ENCODE data around the gene DDAH2.
A peak's percentile ranks its signal among the peaks of the same experiment; 100 is the strongest.

The DDAH2 gene

DNA sequence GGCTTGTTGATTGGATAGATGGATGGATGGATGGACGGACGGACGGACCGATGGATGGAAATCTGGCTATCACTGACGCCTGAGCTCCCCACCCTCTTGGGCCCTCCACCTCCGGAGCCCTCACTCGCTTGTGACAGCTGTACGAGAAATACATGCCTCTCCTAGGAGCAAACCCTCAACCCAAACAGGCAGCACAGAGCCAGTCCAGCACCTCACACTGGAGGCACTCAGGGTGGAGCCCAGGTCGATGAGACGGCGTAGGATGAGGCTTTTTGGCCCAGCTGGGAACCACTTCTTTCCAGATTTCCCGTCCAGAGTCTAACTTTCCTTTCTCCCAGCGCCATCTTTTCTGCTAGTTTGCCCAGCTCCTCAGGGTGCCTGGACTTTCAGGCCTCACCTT, 45.5 kb downstream of the DDAH2 start:
- H3K27ac ChIP-seq: no peak overlapping the region
- DNase-seq: no peak
- intact Hi-C loops (cut with DNase I; ENCODE audit: low total_unique reads): no loop called here

DNA sequence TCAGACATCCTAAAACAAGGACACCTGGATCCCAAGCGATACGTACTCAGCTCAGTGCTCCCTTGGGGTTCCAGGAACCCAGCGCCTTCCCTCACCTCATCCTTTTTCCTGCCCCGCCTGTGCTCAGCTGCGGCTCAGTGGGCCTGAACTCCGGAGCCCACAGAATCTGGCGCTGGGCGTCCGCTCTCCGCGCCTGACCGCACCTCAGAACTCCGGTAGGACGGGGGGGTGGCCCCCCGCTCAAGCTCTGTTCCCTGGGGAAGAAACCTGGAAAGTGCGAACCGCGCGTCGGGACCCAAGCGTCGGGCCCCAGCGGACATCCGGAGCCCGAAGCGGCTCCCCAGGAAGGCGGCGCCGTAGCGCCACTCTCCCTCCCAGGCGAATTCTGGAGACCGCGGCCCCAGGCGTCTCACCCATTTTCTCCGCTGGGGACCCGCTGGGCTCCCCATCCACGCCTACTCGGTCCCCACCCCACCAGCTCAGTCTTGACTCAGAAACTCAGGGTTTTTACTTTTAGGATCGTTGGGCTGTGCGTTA, 47.9 kb downstream of the DDAH2 start:
- intact Hi-C loops (cut with DNase I; ENCODE audit: low total_unique reads): no loop called here
- H3K36me3 ChIP-seq: peaks cover 0 to 23% (median 3%) of the 10 kb centered on the region in 3 donors
- TF ChIP-seq, protein P1, sequence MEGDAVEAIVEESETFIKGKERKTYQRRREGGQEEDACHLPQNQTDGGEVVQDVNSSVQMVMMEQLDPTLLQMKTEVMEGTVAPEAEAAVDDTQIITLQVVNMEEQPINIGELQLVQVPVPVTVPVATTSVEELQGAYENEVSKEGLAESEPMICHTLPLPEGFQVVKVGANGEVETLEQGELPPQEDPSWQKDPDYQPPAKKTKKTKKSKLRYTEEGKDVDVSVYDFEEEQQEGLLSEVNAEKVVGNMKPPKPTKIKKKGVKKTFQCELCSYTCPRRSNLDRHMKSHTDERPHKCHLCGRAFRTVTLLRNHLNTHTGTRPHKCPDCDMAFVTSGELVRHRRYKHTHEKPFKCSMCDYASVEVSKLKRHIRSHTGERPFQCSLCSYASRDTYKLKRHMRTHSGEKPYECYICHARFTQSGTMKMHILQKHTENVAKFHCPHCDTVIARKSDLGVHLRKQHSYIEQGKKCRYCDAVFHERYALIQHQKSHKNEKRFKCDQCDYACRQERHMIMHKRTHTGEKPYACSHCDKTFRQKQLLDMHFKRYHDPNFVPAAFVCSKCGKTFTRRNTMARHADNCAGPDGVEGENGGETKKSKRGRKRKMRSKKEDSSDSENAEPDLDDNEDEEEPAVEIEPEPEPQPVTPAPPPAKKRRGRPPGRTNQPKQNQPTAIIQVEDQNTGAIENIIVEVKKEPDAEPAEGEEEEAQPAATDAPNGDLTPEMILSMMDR (IDR thresholded peaks at IDR 0.05): peak in 1 of 2 experiments; percentile 11
- DNase-seq: peak in 1 of 2 donors; percentile 76
- H3K4me3 ChIP-seq: peak overlapping the region; percentile 49 to 64
- H3K9me3 ChIP-seq: no peaks in the 10 kb centered on the region
- peaks cover 0 to 23% (median 12%) of the 10 kb centered on the region in 4 donors for H3K4me1 ChIP-seq
- H3K27ac ChIP-seq: peak overlapping the region; percentile 62 to 65
- H3K27me3 ChIP-seq: no peaks in the 10 kb centered on the region

More for the DNA sequence above, 45.5 kb downstream of the DDAH2 start:
- TF ChIP-seq, protein P1 (IDR thresholded peaks at IDR 0.05): no peak
- Histone ChIP-seq H3K4me1 (peaks cover 0 to 23% (median 12%) of the 10 kb centered on the region in 4 donors), H3K4me3 (no peak overlapping the region), H3K9me3 (no peaks in the 10 kb centered on the region), H3K27me3 (no peaks in the 10 kb centered on the region), H3K36me3 (peaks cover 20 to 46% (median 22%) of the 10 kb centered on the region in 3 donors)

DNA sequence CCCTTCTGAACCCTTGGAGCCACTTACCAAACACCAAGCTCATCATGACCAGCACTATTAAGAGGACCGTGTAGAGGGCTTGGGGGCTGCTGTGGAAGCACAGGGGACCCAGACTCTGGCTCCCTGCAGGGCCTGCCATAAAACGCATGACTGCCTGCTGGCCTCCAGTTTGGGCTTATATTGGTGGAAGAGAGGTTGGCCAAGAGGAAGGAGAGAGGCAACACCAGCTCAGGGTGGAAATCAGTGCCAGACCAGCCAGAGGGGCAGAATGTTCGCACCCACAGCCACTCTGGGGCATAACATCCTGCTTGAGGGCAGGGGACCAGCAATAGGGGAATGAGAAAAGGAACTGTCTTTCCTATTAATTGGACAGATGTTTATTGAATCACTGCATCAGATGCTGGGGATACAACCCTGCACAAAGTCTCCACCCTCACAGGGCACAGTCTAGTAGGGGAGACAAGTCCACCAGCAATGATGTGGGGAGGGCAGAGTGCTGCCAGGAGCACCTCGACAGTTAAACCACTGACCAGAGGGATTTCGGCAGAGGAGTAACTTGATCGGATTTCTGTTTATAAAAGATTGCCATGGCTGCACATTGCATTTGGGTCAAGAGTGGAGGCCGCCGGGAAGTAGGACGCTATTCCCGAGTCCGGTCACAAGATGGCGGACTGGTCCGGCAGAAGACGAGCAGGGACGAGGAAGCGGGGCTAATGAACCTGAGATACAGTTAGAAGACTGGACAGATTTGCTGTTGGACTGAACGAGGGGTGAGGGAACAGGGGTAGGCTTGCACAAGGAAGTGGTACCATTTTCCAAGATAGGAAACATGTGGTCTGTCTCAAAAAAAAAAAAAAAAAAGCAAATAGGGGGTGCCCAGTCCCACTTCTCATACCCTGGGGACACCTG, 48.6 kb downstream of the DDAH2 start, which contains the start of gene LY6G5C:
TSS of gene LY6G5C (minus strand) at position 842 of the 909 bp plus-strand sequence. CDS start at position 148, 694 bp downstream.
- Histone ChIP-seq H3K36me3 (peaks cover 0 to 23% (median 0%) of the 10 kb centered on the region in 3 donors), H3K4me1 (peaks cover 0 to 23% (median 12%) of the 10 kb centered on the region in 4 donors), H3K4me3 (peak within 1 kb of the TSS; percentile 49 to 64), H3K27me3 (no peaks in the 10 kb centered on the region), H3K27ac (peak within 1 kb of the TSS; percentile 62 to 65), H3K9me3 (no peaks in the 10 kb centered on the region)
- intact Hi-C loops (cut with DNase I; ENCODE audit: low total_unique reads): no loop called here
- TF ChIP-seq, protein P1 (IDR thresholded peaks at IDR 0.05): peak; percentile 71 to 77
- peak; percentile 88 to 89 for DNase-seq

DNA sequence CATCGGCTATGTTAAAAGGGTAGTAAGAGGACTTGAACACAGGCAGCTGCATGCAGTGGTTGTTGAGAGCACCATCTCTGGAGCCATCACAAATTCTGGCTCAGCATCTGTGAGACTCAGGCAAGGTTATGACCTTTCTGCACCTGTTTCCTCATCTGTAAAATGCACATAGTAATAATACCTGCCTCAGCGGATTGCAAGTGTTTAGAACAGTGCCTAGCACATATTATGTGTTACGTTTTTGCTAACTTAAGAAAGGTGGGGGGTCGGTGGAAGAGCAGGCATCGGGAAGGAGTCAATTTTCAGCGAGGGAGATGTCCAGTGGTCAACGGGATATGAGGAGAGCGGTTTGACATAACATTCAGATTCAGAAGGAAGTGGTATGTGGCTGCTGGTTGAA, 51.1 kb downstream of the DDAH2 start:
- intact Hi-C loops (cut with DNase I; ENCODE audit: low total_unique reads): loop anchor here (5.0 kb wide), 1 partner anchor 154 kb away; no protein-coding TSS in a partner anchor
- Histone ChIP-seq H3K4me1 (peaks cover 0 to 20% (median 12%) of the 10 kb centered on the region in 4 donors), H3K36me3 (peaks cover 0 to 29% (median 5%) of the 10 kb centered on the region in 3 donors), H3K27me3 (no peaks in the 10 kb centered on the region), H3K9me3 (no peaks in the 10 kb centered on the region), H3K4me3 (no peak overlapping the region), H3K27ac (no peak overlapping the region)
- TF ChIP-seq, protein P1 (IDR thresholded peaks at IDR 0.05): no peak
- DNase-seq: no peak
